Measurements from ENCODE around the gene FNDC8.

FNDC8 gene

DNA sequence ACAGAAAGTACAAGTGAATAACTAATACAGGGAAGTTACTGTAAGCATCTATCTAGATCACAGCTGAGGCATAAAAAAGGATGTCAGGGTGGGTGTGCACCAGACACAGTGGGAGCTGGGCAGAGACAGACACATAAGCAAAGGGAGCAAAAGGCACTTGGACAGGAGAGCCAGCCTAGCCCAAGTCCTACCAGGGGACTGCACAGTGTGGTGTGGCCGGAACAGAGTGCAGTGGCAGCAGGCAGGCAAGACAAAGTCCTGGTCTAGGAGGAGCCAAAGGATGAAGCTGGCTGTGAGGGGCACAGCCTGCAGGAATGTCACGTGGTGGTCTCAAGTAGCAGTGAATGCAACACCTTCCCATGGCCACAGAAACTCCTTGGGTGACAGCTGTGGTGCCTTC lies 23.6 kb upstream of the FNDC8 start:
- no peaks in the 10 kb centered on the region for H3K79me2 ChIP-seq (ENCODE audit: control insufficient read depth, insufficient read depth, low read length)
- no peak overlapping the region for H3K9ac ChIP-seq (ENCODE audit: low read length)
- H2BK120ac ChIP-seq (ENCODE audit: low read depth, low read length), result no peak overlapping the region
- no peak overlapping the region for H3K4me2 ChIP-seq (ENCODE audit: low read length)
- H4K5ac ChIP-seq (ENCODE audit: low read length), result no peak overlapping the region
- H2BK15ac ChIP-seq (replicated peaks; ENCODE audit: low read depth), result no peak overlapping the region
- peaks cover 2% of the 10 kb centered on the region for H3K36me3 ChIP-seq (ENCODE audit: control insufficient read depth, insufficient read depth, low read length)
- no peak overlapping the region for H4K8ac ChIP-seq (ENCODE audit: low read depth, low read length)
- H3K4me3 ChIP-seq (ENCODE audit: low read length), result no peak overlapping the region
- no peak overlapping the region for H3K4ac ChIP-seq (ENCODE audit: low read depth, low read length)
- H3K4me1 ChIP-seq (ENCODE audit: control insufficient read depth, low read depth, low read length), result no peaks in the 10 kb centered on the region
- H3K27me3 ChIP-seq (ENCODE audit: insufficient read depth, low read length, poor library complexity), result no peaks in the 10 kb centered on the region
- H3K56ac ChIP-seq (ENCODE audit: low read length), result no peak overlapping the region
- H3K18ac ChIP-seq (ENCODE audit: low read length), result no peak overlapping the region
- H3K79me1 ChIP-seq (ENCODE audit: low read length), result no peaks in the 10 kb centered on the region
- WGBS (ENCODE audit: extremely low coverage, insufficient coverage, low lambda C conversion rate), result no CpG with 5 or more reads among the region's 2 CpGs
- H2AK5ac ChIP-seq (ENCODE audit: low read length), result no peak overlapping the region
- H3K23ac ChIP-seq (ENCODE audit: low read length), result no peak overlapping the region
- no peak for DNase-seq
- no peak overlapping the region for H3K27ac ChIP-seq (ENCODE audit: low read depth, low read length)
- no peak overlapping the region for H2BK5ac ChIP-seq (ENCODE audit: low read length)

DNA sequence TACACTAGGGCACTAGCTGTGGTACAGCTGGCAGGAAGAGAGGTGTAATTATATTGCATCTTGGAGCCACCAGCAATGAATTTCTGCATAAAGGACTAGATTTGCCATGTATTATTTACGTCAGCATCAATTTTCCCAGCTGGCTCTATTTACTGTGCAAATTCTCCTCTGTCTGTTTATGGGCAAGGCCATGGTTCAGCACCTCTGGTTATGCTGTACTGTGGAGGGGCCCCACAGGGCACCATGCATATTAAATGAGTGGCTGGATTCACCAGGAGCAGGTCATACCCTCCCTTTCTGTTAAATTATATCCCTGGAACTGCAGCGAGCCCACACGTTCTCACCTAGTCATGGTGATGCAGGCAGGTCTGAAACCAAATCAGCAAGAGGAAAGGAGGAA lies 21.5 kb upstream of the FNDC8 start:
- Histone ChIP-seq H3K79me2 (ENCODE audit: control insufficient read depth, insufficient read depth, low read length) (no peaks in the 10 kb centered on the region), H3K4ac (ENCODE audit: low read depth, low read length) (no peak overlapping the region), H3K27me3 (ENCODE audit: insufficient read depth, low read length, poor library complexity) (no peaks in the 10 kb centered on the region), H4K5ac (ENCODE audit: low read length) (no peak overlapping the region), H4K8ac (ENCODE audit: low read depth, low read length) (no peak overlapping the region), H3K27ac (ENCODE audit: low read depth, low read length) (no peak overlapping the region), H2BK15ac (replicated peaks; ENCODE audit: low read depth) (no peak overlapping the region), H3K9ac (ENCODE audit: low read length) (no peak overlapping the region), H3K18ac (ENCODE audit: low read length) (no peak overlapping the region), H2AK5ac (ENCODE audit: low read length) (no peak overlapping the region), H3K56ac (ENCODE audit: low read length) (no peak overlapping the region), H3K4me1 (ENCODE audit: control insufficient read depth, low read depth, low read length) (no peaks in the 10 kb centered on the region), H3K4me2 (ENCODE audit: low read length) (no peak overlapping the region), H2BK5ac (ENCODE audit: low read length) (no peak overlapping the region), H2BK120ac (ENCODE audit: low read depth, low read length) (no peak overlapping the region), H3K4me3 (ENCODE audit: low read length) (no peak overlapping the region), H3K79me1 (ENCODE audit: low read length) (no peaks in the 10 kb centered on the region), H3K23ac (ENCODE audit: low read length) (no peak overlapping the region), H3K36me3 (ENCODE audit: control insufficient read depth, insufficient read depth, low read length) (peaks cover 2% of the 10 kb centered on the region)
- no CpG with 5 or more reads among the region's 3 CpGs for WGBS (ENCODE audit: extremely low coverage, insufficient coverage, low lambda C conversion rate)
- no peak for DNase-seq

DNA sequence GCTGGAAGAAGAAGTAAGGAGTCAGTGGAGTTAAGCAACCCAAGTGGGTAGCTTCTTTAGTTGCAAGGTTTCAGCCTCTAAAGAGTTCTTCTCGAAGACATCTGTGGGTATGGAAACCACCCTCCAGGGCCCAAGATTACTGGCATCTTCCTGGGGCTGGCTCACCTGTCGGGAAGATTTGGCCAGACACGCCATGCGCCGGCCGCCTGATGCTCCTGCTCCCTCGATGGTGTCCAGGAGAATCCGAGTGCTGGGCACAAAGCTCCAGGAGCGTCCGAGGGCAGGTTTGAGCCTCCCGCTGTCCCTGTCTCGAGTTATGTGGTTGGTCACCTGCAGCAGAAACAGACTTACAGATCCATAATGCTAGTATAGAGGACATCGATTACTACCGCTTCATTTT lies 20.4 kb upstream of the FNDC8 start:
- Histone ChIP-seq H3K4ac (ENCODE audit: low read depth, low read length) (no peak overlapping the region), H3K36me3 (ENCODE audit: control insufficient read depth, insufficient read depth, low read length) (peaks cover 2% of the 10 kb centered on the region), H3K27ac (ENCODE audit: low read depth, low read length) (no peak overlapping the region), H2BK120ac (ENCODE audit: low read depth, low read length) (no peak overlapping the region), H3K79me2 (ENCODE audit: control insufficient read depth, insufficient read depth, low read length) (no peaks in the 10 kb centered on the region), H4K8ac (ENCODE audit: low read depth, low read length) (no peak overlapping the region), H2AK5ac (ENCODE audit: low read length) (no peak overlapping the region), H2BK5ac (ENCODE audit: low read length) (no peak overlapping the region), H3K4me1 (ENCODE audit: control insufficient read depth, low read depth, low read length) (no peaks in the 10 kb centered on the region), H3K27me3 (ENCODE audit: insufficient read depth, low read length, poor library complexity) (no peaks in the 10 kb centered on the region), H4K5ac (ENCODE audit: low read length) (no peak overlapping the region), H3K79me1 (ENCODE audit: low read length) (no peaks in the 10 kb centered on the region), H3K56ac (ENCODE audit: low read length) (no peak overlapping the region), H3K4me3 (ENCODE audit: low read length) (no peak overlapping the region), H3K9ac (ENCODE audit: low read length) (no peak overlapping the region), H3K4me2 (ENCODE audit: low read length) (no peak overlapping the region), H2BK15ac (replicated peaks; ENCODE audit: low read depth) (no peak overlapping the region), H3K18ac (ENCODE audit: low read length) (no peak overlapping the region), H3K23ac (ENCODE audit: low read length) (no peak overlapping the region)
- no CpG with 5 or more reads among the region's 14 CpGs for WGBS (ENCODE audit: extremely low coverage, insufficient coverage, low lambda C conversion rate)
- no peak for DNase-seq

DNA sequence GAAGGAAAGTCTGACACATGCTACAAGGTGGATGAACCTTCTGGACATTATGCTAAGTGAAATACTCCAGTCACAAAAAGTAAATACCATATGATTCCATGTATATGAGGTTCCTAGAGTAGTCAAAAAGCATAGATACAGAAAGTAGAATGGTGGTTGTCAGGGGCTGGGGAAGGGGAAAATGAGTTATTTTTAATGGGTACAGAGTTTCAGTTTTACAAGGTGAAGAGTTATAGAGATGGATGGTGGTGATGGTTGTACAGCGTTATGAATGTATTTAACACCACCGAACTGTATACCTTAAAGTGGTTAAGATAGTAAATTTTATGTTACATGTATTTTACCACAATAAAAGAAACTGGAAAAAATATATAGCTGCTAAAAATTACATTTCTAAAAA lies 19.7 kb upstream of the FNDC8 start:
- Histone ChIP-seq H2BK120ac (ENCODE audit: low read depth, low read length) (no peak overlapping the region), H3K18ac (ENCODE audit: low read length) (no peak overlapping the region), H4K5ac (ENCODE audit: low read length) (no peak overlapping the region), H3K27ac (ENCODE audit: low read depth, low read length) (no peak overlapping the region), H3K4me2 (ENCODE audit: low read length) (no peak overlapping the region), H4K8ac (ENCODE audit: low read depth, low read length) (no peak overlapping the region), H3K9ac (ENCODE audit: low read length) (no peak overlapping the region), H2BK5ac (ENCODE audit: low read length) (no peak overlapping the region), H3K4ac (ENCODE audit: low read depth, low read length) (no peak overlapping the region), H2BK15ac (replicated peaks; ENCODE audit: low read depth) (no peak overlapping the region), H3K79me1 (ENCODE audit: low read length) (no peaks in the 10 kb centered on the region), H3K27me3 (ENCODE audit: insufficient read depth, low read length, poor library complexity) (no peaks in the 10 kb centered on the region), H2AK5ac (ENCODE audit: low read length) (no peak overlapping the region), H3K23ac (ENCODE audit: low read length) (no peak overlapping the region), H3K56ac (ENCODE audit: low read length) (no peak overlapping the region), H3K4me1 (ENCODE audit: control insufficient read depth, low read depth, low read length) (no peaks in the 10 kb centered on the region), H3K4me3 (ENCODE audit: low read length) (no peak overlapping the region), H3K79me2 (ENCODE audit: control insufficient read depth, insufficient read depth, low read length) (no peaks in the 10 kb centered on the region), H3K36me3 (ENCODE audit: control insufficient read depth, insufficient read depth, low read length) (peaks cover 2% of the 10 kb centered on the region)
- no CpG with 5 or more reads among the region's 2 CpGs for WGBS (ENCODE audit: extremely low coverage, insufficient coverage, low lambda C conversion rate)
- DNase-seq, result no peak

DNA sequence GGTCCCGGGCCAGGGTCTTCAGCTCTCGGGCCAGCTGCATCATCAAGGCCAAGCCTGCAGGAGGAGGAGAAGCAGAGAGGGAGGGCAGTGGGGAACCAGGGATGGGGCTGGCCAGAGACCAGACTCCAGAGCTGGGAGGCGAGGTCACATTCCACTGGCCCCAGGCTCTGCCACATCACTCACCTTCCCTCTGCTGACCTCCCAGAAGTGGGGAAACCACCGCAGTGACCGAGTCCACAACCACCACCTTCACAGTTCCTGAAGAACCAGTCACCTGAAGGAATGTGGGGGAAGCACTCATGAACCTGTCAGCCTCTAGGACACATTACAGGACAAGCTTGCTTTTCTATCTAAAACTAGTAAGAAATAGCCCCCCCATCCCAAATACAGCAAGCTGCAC lies 18.1 kb upstream of the FNDC8 start:
- no peaks in the 10 kb centered on the region for H3K27me3 ChIP-seq (ENCODE audit: insufficient read depth, low read length, poor library complexity)
- no peak for DNase-seq
- no peak overlapping the region for H2BK5ac ChIP-seq (ENCODE audit: low read length)
- no peak overlapping the region for H2BK120ac ChIP-seq (ENCODE audit: low read depth, low read length)
- no peak overlapping the region for H2AK5ac ChIP-seq (ENCODE audit: low read length)
- H3K23ac ChIP-seq (ENCODE audit: low read length), result no peak overlapping the region
- H2BK15ac ChIP-seq (replicated peaks; ENCODE audit: low read depth), result no peak overlapping the region
- H3K79me1 ChIP-seq (ENCODE audit: low read length), result no peaks in the 10 kb centered on the region
- H3K4me2 ChIP-seq (ENCODE audit: low read length), result no peak overlapping the region
- no peak overlapping the region for H4K8ac ChIP-seq (ENCODE audit: low read depth, low read length)
- H3K4me3 ChIP-seq (ENCODE audit: low read length), result no peak overlapping the region
- no peaks in the 10 kb centered on the region for H3K4me1 ChIP-seq (ENCODE audit: control insufficient read depth, low read depth, low read length)
- no peak overlapping the region for H3K4ac ChIP-seq (ENCODE audit: low read depth, low read length)
- no peak overlapping the region for H4K5ac ChIP-seq (ENCODE audit: low read length)
- WGBS (ENCODE audit: extremely low coverage, insufficient coverage, low lambda C conversion rate), result no CpG with 5 or more reads among the region's 5 CpGs
- no peak overlapping the region for H3K9ac ChIP-seq (ENCODE audit: low read length)
- H3K79me2 ChIP-seq (ENCODE audit: control insufficient read depth, insufficient read depth, low read length), result no peaks in the 10 kb centered on the region
- H3K36me3 ChIP-seq (ENCODE audit: control insufficient read depth, insufficient read depth, low read length), result peaks cover 2% of the 10 kb centered on the region
- H3K27ac ChIP-seq (ENCODE audit: low read depth, low read length), result no peak overlapping the region
- no peak overlapping the region for H3K18ac ChIP-seq (ENCODE audit: low read length)
- no peak overlapping the region for H3K56ac ChIP-seq (ENCODE audit: low read length)

DNA sequence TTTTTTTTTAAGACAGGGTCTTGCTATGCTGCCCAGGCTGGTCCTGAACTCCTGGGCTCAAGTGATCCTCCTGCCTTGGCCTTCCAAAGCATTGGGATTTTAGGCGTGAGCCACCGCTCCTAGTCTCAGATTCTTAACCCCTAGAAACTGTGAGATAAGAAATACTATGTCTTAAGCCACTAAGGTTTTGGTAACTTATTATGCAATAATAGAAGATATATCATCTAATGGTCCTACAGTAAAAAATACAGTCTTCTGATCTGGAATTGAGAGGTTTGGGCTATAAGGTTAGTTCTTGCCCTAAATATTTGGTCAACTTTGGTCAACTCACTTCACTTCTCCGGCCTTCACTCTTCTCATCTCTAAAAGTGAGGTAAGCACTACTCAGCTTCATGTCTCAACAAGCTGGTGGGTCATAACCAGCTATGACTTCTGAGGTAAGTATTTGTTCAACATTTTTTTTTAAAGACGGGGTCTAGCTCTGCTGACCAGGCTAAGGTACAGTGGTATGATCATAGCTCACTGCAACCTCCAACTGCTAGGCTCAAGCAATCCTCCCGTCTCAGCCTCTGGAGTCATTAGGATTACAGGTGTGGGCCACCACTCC lies 16.5 kb upstream of the FNDC8 start:
- H3K4me1 ChIP-seq (ENCODE audit: control insufficient read depth, low read depth, low read length), result no peaks in the 10 kb centered on the region
- no peak overlapping the region for H2BK120ac ChIP-seq (ENCODE audit: low read depth, low read length)
- no peaks in the 10 kb centered on the region for H3K79me1 ChIP-seq (ENCODE audit: low read length)
- H3K4ac ChIP-seq (ENCODE audit: low read depth, low read length), result no peak overlapping the region
- no peak overlapping the region for H4K8ac ChIP-seq (ENCODE audit: low read depth, low read length)
- no peak overlapping the region for H3K18ac ChIP-seq (ENCODE audit: low read length)
- H3K9ac ChIP-seq (ENCODE audit: low read length), result no peak overlapping the region
- no peak overlapping the region for H3K4me3 ChIP-seq (ENCODE audit: low read length)
- H3K27ac ChIP-seq (ENCODE audit: low read depth, low read length), result no peak overlapping the region
- no peak overlapping the region for H4K5ac ChIP-seq (ENCODE audit: low read length)
- peaks cover 2% of the 10 kb centered on the region for H3K36me3 ChIP-seq (ENCODE audit: control insufficient read depth, insufficient read depth, low read length)
- no peaks in the 10 kb centered on the region for H3K79me2 ChIP-seq (ENCODE audit: control insufficient read depth, insufficient read depth, low read length)
- H2BK5ac ChIP-seq (ENCODE audit: low read length), result no peak overlapping the region
- H3K56ac ChIP-seq (ENCODE audit: low read length), result no peak overlapping the region
- no peak for DNase-seq
- no peak overlapping the region for H2BK15ac ChIP-seq (replicated peaks; ENCODE audit: low read depth)
- H2AK5ac ChIP-seq (ENCODE audit: low read length), result no peak overlapping the region
- H3K23ac ChIP-seq (ENCODE audit: low read length), result no peak overlapping the region
- no peak overlapping the region for H3K4me2 ChIP-seq (ENCODE audit: low read length)
- H3K27me3 ChIP-seq (ENCODE audit: insufficient read depth, low read length, poor library complexity), result no peaks in the 10 kb centered on the region
- WGBS (ENCODE audit: extremely low coverage, insufficient coverage, low lambda C conversion rate), result no CpG with 5 or more reads among the region's 5 CpGs
